HG03039 (cell line): ENCODE measurements around the gene PREX1.

Source experiments
- ATAC-seq: cut with Tn5 transposase; IDR thresholded peaks from one replicate; pipeline ENCODE4 v1.9.1; 2021; ENCODE audit warnings: mild to moderate bottlenecking, moderate library complexity; ENCODE audit not compliant: unreplicated experiment

The PREX1 gene

GRCh38 chr20:48647858-48648257, 179.9 kb downstream of the PREX1 start:
- no peak for ATAC-seq

GRCh38 chr20:48645666-48646065, 182.1 kb downstream of the PREX1 start:
- ATAC-seq, result no peak

DNA sequence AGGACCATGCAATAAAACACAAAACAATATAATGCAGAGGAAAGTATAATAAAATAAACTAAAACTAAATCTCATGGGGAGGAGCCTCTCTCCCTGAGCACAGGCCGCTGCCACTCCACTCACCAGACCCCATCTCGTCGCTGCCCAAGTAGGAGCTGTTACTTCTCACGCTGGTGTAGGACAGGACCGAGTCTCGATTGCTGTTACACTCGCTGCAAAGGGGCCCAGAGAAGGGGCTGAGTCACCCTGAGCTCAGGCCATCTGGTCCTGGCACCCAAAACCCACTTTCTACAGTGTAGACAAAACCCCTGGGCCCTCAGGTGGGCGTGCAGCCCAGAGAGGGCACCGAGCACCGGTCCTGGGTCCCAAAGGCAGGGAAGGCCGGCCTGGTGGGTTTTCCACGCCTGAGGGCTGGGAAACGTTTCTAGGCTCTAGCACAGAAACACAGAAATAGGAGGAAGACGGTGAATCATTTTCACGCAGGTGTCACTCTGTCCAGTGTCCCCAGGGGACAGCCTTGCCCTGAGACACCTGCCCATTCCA, 183.4 kb downstream of the PREX1 start:
- no peak for ATAC-seq

- no peak for ATAC-seq
These were observed 185.5 kb downstream of the PREX1 start for GRCh38 chr20:48642105-48642880.

- ATAC-seq, result no peak
These were observed 186.9 kb downstream of the PREX1 start for GRCh38 chr20:48640871-48641270.

DNA sequence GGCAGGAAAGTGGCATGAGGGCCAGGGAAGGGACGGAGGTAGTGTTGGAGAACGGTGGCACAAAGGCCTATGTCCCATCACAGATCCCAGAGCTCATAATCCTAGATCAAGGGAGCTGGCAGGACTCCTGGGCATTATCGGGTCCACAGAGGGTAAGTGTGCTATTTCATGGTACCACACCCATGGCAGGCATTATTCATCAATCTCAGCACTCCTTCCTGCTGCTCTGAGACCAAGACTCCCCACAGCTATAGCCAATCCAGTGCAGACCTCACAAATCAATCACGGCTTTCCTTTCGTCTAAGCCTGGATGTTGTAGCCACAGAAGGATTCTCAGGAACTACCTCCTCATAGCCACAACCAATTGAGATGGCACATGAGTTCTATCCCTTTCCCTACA, 187.9 kb downstream of the PREX1 start:
- ATAC-seq, result no peak

- no peak for ATAC-seq
These were observed 189.3 kb downstream of the PREX1 start for GRCh38 chr20:48638546-48638945.

DNA sequence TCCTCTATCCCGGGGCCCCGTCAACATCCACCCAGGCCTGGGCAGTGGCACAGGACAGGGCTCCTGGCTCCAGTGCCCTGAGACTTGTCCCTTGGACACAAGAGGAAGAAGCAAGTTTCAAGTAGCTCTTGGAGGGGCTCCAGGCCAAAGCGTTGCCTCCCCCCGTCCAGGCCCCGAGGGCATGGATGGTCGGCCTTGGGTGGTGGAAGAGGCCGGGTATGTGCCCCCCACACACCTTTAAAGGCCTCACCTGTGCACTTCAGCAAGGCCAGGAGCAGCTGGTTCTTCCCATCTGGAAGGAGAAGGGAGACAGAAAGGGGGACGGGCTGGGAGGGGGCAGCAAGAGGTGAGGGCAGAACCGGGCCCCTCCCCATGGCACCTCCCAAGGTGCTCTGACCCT, 190.3 kb downstream of the PREX1 start:
- no peak for ATAC-seq

DNA sequence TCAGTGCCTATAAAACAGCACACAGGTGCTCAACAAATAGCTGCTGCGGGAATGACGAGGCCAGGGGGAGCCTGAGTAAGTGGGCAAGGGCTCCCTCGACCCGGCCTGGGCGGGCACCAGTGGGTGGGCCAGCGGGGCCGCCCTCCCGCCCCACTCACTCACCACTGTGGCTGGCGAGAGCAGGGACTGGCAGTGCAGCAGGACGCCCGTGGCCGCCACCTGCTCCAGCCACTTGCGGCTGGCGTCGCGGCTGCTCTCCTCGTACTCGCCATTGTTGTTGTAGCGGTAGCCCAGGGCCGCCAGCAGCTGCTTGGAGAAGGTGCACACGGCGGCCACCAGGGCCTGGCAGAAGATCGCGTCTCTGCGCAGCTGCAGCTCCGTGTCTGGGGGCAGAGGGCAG, 191.5 kb downstream of the PREX1 start:
- ATAC-seq, result no peak

GRCh38 chr20:48635791-48636267, 192.0 kb downstream of the PREX1 start:
- ATAC-seq, result no peak

- ATAC-seq, result no peak
These were observed 192.4 kb downstream of the PREX1 start for GRCh38 chr20:48635361-48635760.

- no peak for ATAC-seq
These were observed 193.2 kb downstream of the PREX1 start for GRCh38 chr20:48634641-48635040.

GRCh38 chr20:48633620-48634257, 194.1 kb downstream of the PREX1 start:
- no peak for ATAC-seq

DNA sequence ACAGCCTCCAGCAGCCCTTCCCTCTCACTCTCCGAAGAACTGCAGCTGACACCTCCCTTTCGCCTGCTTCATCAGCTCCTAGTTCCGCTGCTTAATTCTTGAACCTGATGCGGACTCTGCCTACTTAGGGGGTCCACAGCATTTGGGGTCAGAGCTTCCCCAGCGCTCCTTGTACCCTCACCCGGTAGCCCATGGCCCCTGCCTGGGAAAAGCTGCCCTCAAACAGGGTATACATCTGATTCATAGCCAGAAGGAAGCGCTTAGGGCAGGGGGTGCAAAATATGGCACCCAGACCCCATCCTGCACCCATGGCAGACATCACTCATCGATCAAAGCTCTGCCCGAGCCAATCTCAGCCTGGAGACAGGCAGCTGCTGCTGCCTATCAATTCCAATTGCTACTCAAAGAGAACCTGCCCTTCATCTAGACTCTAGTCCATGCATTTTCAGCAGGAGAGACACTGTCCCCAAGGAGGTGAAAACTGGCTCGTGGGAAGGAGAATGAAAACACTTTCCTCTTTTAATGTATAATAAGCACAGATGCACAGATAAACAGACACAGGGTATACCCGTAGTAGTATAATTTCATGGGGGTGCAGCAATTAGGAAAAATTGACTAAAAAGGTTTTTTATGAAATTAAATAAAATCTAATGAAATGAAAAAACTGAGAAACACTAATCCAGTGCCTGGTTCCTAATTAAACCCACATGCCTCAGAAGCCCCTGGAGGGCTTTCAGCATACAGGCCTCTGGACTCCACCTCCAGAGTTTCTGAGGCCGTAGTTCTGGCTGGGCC, 194.8 kb downstream of the PREX1 start:
- ATAC-seq, result no peak

- no peak for ATAC-seq
These were observed 195.6 kb downstream of the PREX1 start for GRCh38 chr20:48632017-48632824.

- ATAC-seq, result no peak
These were observed 196.4 kb downstream of the PREX1 start for GRCh38 chr20:48631114-48632016.

GRCh38 chr20:48630342-48631075, 197.3 kb downstream of the PREX1 start:
- ATAC-seq, result no peak

- ATAC-seq, result no peak
These were observed 197.9 kb downstream of the PREX1 start for GRCh38 chr20:48629960-48630315.
